ENCODE data around the gene MAP3K9. TPM values are rescaled to one million over a fixed set of nuclear protein-coding genes. Genes with fewer than 3 reads are reported as not detected.
A peak's percentile ranks its signal among the peaks of the same experiment; 100 is the strongest.

MAP3K9 gene
- total and polyA plus RNA-seq, 10 of the 15 experiments (the other 5 are each of a cell fraction or from before 2014, with no cell fraction given) = 0.48 to 7.9 (median 2.9) TPM

GRCh38 chr14:70780396-70781075, 28.8 kb downstream of the MAP3K9 start (continued):
- no peak for TF ChIP-seq TCF7 (IDR thresholded peaks at IDR 0.05; ENCODE audit: borderline replicate concordance)
- TF ChIP-seq MEF2B (IDR thresholded peaks at IDR 0.05; ENCODE audit: partially characterized antibody, poor library complexity, severe bottlenecking) = peak; percentile 51
- TF ChIP-seq SUPT20H (IDR thresholded peaks at IDR 0.05; ENCODE audit: borderline replicate concordance, control insufficient read depth, low read depth, low read length) = no peak
- no peak for TF ChIP-seq CEBPZ (IDR thresholded peaks at IDR 0.05; ENCODE audit: low read depth, low read length)
- TF ChIP-seq TAF1 (IDR thresholded peaks at IDR 0.05; ENCODE audit: borderline replicate concordance, low read depth, low read length) = no peak; the same call in 1 of the 2 replicates
- peak; percentile 73 for TF ChIP-seq MEF2A (IDR thresholded peaks at IDR 0.05; ENCODE audit: insufficient read depth, low read depth, low read length)
- TF ChIP-seq, protein P1, sequence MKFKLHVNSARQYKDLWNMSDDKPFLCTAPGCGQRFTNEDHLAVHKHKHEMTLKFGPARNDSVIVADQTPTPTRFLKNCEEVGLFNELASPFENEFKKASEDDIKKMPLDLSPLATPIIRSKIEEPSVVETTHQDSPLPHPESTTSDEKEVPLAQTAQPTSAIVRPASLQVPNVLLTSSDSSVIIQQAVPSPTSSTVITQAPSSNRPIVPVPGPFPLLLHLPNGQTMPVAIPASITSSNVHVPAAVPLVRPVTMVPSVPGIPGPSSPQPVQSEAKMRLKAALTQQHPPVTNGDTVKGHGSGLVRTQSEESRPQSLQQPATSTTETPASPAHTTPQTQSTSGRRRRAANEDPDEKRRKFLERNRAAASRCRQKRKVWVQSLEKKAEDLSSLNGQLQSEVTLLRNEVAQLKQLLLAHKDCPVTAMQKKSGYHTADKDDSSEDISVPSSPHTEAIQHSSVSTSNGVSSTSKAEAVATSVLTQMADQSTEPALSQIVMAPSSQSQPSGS (IDR thresholded peaks at IDR 0.05; ENCODE audit: low read length) = peak; percentile 40; the same call in 1 of the 2 replicates
- TF ChIP-seq ZZZ3 (IDR thresholded peaks at IDR 0.05; ENCODE audit: control insufficient read depth, insufficient read length, low read depth) = no peak
- TF ChIP-seq CREB1 (IDR thresholded peaks at IDR 0.05; ENCODE audit: low read depth) = 0 out of 2 replicates have a peak, but pooled peaks have one; percentile 31
- TF ChIP-seq SREBF1 (IDR thresholded peaks at IDR 0.05; ENCODE audit: low read length) = no peak
